HepG2 (cell line): ENCODE measurements around the gene PRPSAP1. TPM values are rescaled to one million over a fixed set of nuclear protein-coding genes. Genes with fewer than 3 reads are reported as not detected.

Source experiments
- FOXP1 ChIP-seq, 2 experiments: fragments of 450-650 bp in 1 of 2; IDR thresholded peaks; 2 replicates each; pipeline ENCODE4 v1.6.1; 2017 to 2018; ENCODE audit warnings: antibody characterized with exemption in 1 of 2
- HES4 ChIP-seq: sonication (generic); formaldehyde crosslinking; IDR thresholded peaks from 2 replicates; pipeline ENCODE4 v1.9.0; 2021; ENCODE audit warnings: mild to moderate bottlenecking, missing genetic modification reagents, borderline replicate concordance
- PHF20 ChIP-seq: sonication (generic); formaldehyde crosslinking; IDR thresholded peaks from 2 replicates; pipeline ENCODE4 v1.5.0; 2020; ENCODE audit warnings: mild to moderate bottlenecking, missing genetic modification reagents
- RFX5 ChIP-seq: IDR thresholded peaks from 2 replicates; pipeline ENCODE4 v1.6.1; 2011; ENCODE audit warnings: low read depth, low read length, improper control_type of control experiment
- SETDB1 ChIP-seq: sonication (generic); formaldehyde crosslinking; IDR thresholded peaks from 2 replicates; pipeline ENCODE4 v1.5.1; 2020; ENCODE audit warnings: missing genetic modification reagents, mild to moderate bottlenecking, borderline replicate concordance
- SP1 ChIP-seq, 2 experiments: fragments of 450-650 bp in 1 of 2; sonication (generic) in 1 of 2; formaldehyde crosslinking in 1 of 2; IDR thresholded peaks; 2 replicates each; pipeline versions ENCODE4 v1.4.0 to v1.6.1; 2016 to 2020; ENCODE audit warnings: missing genetic modification reagents in 1 of 2
- SP2 ChIP-seq: sonication (generic); formaldehyde crosslinking; IDR thresholded peaks from 2 replicates; pipeline ENCODE4 v1.5.1; 2020; ENCODE audit warnings: mild to moderate bottlenecking, missing genetic modification reagents
- TCF7 ChIP-seq: sonication (generic); IDR thresholded peaks from 2 replicates; pipeline ENCODE4 v1.6.1; 2016; ENCODE audit warnings: antibody characterized with exemption, low read depth
- XBP1 ChIP-seq: sonication (generic); formaldehyde crosslinking; IDR thresholded peaks from 2 replicates; pipeline ENCODE4 v1.5.0; 2020; ENCODE audit warnings: missing genetic modification reagents
- ZFAT ChIP-seq: sonication (generic); formaldehyde crosslinking; conservative IDR thresholded peaks from 2 replicates; pipeline ENCODE4 v1.8.1; 2023; ENCODE audit warnings: missing genetic modification reagents, inconsistent platforms
- ZNF20 ChIP-seq: sonication (generic); formaldehyde crosslinking; IDR thresholded peaks from 2 replicates; pipeline ENCODE4 v1.4.0; 2020; ENCODE audit warnings: mild to moderate bottlenecking, moderate library complexity, missing genetic modification reagents
- ZNF317 ChIP-seq: sonication (generic); formaldehyde crosslinking; IDR thresholded peaks from 2 replicates; pipeline ENCODE4 v1.5.0; 2020; ENCODE audit warnings: mild to moderate bottlenecking, missing genetic modification reagents
- ZNF431 ChIP-seq: sonication (generic); formaldehyde crosslinking; IDR thresholded peaks from 2 replicates; pipeline ENCODE4 v1.9.0; 2022; ENCODE audit warnings: missing genetic modification reagents, low read depth, mild to moderate bottlenecking, borderline replicate concordance
- ZNF543 ChIP-seq: sonication (generic); formaldehyde crosslinking; IDR thresholded peaks from 2 replicates; pipeline ENCODE4 v1.4.0; 2020; ENCODE audit warnings: mild to moderate bottlenecking, missing genetic modification reagents
- ZNF556 ChIP-seq: sonication (generic); formaldehyde crosslinking; IDR thresholded peaks from 2 replicates; pipeline ENCODE4 v1.4.0; 2020; ENCODE audit warnings: mild to moderate bottlenecking, missing genetic modification reagents, borderline replicate concordance
- ZNF614 ChIP-seq: IDR thresholded peaks from 2 replicates; pipeline ENCODE4 v1.6.1; 2018; ENCODE audit warnings: missing biosample characterization, missing genetic modification reagents, inconsistent platforms, borderline replicate concordance
- ZNF615 ChIP-seq: sonication (generic); formaldehyde crosslinking; IDR thresholded peaks from 2 replicates; pipeline ENCODE4 v1.5.0; 2020; ENCODE audit warnings: mild to moderate bottlenecking, missing genetic modification reagents, borderline replicate concordance
- ZSCAN21 ChIP-seq: sonication (generic); formaldehyde crosslinking; IDR thresholded peaks from 2 replicates; pipeline ENCODE4 v1.8.0; 2022; ENCODE audit warnings: mild to moderate bottlenecking, missing genetic modification reagents, moderate library complexity, borderline replicate concordance
- polyA plus RNA-seq, 8 experiments: library from polyadenylated mRNA; depleted of rRNA in 3 of 8; stranded (reverse) in 7 of 8; unstranded in 1 of 8; fragments of >200 nt; fragmentation: Illumina TruSeq in 4 of 8; extraction: Trizol in 4 of 8; gene quantifications; 2 replicates each; pipeline versions ENCODE4 v1.2.1 to v1.2.3, GENCODE V29; 2011 to 2016; ENCODE audit warnings: low read depth in 4 of 8, missing spikeins in 1 of 8, mixed read lengths in 1 of 8; ENCODE audit not compliant: insufficient read depth in 1 of 8
- total RNA-seq, 5 experiments: library from RNA; depleted of rRNA; stranded (reverse); fragments of >200 nt; fragmentation: Illumina TruSeq; extraction: Trizol; gene quantifications; 2 replicates each; pipeline ENCODE4 v1.2.3, GENCODE V29; 2016; ENCODE audit warnings: low read depth in 1 of 5
- TF ChIP-seq, protein P1 (sequence below): sonication (generic); formaldehyde crosslinking; IDR thresholded peaks from 2 replicates; pipeline ENCODE4 v1.4.0; 2020; ENCODE audit warnings: mild to moderate bottlenecking, missing genetic modification reagents
- TF ChIP-seq, protein P2 (sequence below): sonication (generic); formaldehyde crosslinking; IDR thresholded peaks from 2 replicates; pipeline ENCODE4 v1.8.0; 2022; ENCODE audit warnings: missing genetic modification reagents, mild to moderate bottlenecking, inconsistent platforms, borderline replicate concordance
- TF ChIP-seq, protein P3 (sequence below): sonication (generic); formaldehyde crosslinking; IDR thresholded peaks from 2 replicates; pipeline ENCODE4 v1.4.0; 2020; ENCODE audit warnings: missing genetic modification reagents
- TF ChIP-seq, protein P4 (sequence below): sonication (generic); formaldehyde crosslinking; IDR thresholded peaks from 2 replicates; pipeline ENCODE4 v1.4.0; 2020; ENCODE audit warnings: missing genetic modification reagents

Gene PRPSAP1
- total and polyA plus RNA-seq, 2 of the 13 experiments (the other 11 are each of a cell fraction or from before 2014, with no cell fraction given) = 91.1 to 314 TPM

DNA sequence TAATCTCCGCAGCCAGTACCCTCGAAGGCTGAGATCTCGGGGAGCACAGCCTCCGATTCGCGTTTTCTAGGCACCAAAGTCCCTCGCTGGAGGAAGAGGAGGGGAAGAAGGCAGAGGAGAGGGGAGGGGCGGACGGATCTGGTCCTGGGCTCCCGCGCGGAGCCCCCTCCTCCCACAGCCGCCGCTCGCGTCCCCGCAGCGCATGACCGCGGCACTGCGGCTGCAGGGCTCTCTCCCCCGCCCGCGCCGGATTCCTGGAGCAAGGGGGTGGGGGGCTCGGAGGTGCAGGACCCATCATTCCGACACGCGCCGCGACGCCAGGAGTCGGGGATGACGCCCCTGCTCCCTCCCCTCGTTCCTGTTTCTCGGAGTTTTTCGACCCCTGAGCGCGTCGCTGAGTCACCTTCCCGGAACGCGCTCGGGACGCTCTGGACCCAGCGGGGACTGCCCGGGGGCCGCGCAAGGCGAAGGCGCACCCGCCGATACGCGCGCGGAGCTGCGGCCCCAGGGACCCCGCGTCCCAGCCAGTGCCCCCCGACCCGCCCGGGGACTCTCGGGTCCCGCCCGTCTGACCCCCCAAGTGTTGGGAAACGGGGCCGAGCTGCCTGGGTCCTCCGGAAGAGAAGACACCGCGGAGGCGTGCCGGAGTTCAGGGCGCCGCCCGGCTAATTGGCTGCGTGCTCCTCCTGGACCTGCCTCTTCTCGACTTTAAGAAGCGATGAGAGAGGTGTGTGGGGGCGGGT, 29.3 kb upstream of the PRPSAP1 start (continued):
- TF ChIP-seq, protein P1, sequence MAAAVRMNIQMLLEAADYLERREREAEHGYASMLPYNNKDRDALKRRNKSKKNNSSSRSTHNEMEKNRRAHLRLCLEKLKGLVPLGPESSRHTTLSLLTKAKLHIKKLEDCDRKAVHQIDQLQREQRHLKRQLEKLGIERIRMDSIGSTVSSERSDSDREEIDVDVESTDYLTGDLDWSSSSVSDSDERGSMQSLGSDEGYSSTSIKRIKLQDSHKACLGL (CRISPR knock-in tag) = no peak; the same call in 1 of the 2 replicates
- peak; percentile 60; the same call in 1 of the 2 replicates for TF ChIP-seq ZNF431 (CRISPR knock-in tag)
- TF ChIP-seq ZSCAN21 (CRISPR knock-in tag) = no peak; the same call in 1 of the 2 replicates
- no peak for TF ChIP-seq FOXP1 (IDR thresholded peaks at IDR 0.05)
- TF ChIP-seq FOXP1 (CRISPR knock-in tag; IDR thresholded peaks at IDR 0.05) = no peak
- no peak for TF ChIP-seq TCF7
- peak; percentile 56; the same call in 1 of the 2 replicates for TF ChIP-seq ZNF20
- TF ChIP-seq XBP1 (CRISPR knock-in tag) = no peak
- TF ChIP-seq HES4 = no peak
- TF ChIP-seq, protein P2, sequence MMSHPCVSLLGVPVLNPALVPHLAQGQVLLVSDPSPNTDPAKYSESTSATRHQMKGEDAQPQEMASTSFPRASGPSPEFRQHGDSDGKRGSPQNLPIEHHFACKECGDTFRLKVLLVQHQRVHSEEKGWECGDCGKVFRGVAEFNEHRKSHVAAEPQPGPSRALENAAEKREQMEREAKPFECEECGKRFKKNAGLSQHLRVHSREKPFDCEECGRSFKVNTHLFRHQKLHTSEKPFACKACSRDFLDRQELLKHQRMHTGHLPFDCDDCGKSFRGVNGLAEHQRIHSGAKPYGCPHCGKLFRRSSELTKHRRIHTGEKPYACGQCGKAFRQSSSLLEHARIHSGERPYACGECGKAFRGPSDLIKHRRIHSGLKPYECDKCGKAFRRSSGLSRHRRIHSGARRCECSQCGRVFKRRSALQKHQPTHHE (CRISPR knock-in tag) = peak; percentile 86; the same call in 1 of the 2 replicates
- no peak for TF ChIP-seq ZNF614 (CRISPR knock-in tag)
- TF ChIP-seq, protein P3, sequence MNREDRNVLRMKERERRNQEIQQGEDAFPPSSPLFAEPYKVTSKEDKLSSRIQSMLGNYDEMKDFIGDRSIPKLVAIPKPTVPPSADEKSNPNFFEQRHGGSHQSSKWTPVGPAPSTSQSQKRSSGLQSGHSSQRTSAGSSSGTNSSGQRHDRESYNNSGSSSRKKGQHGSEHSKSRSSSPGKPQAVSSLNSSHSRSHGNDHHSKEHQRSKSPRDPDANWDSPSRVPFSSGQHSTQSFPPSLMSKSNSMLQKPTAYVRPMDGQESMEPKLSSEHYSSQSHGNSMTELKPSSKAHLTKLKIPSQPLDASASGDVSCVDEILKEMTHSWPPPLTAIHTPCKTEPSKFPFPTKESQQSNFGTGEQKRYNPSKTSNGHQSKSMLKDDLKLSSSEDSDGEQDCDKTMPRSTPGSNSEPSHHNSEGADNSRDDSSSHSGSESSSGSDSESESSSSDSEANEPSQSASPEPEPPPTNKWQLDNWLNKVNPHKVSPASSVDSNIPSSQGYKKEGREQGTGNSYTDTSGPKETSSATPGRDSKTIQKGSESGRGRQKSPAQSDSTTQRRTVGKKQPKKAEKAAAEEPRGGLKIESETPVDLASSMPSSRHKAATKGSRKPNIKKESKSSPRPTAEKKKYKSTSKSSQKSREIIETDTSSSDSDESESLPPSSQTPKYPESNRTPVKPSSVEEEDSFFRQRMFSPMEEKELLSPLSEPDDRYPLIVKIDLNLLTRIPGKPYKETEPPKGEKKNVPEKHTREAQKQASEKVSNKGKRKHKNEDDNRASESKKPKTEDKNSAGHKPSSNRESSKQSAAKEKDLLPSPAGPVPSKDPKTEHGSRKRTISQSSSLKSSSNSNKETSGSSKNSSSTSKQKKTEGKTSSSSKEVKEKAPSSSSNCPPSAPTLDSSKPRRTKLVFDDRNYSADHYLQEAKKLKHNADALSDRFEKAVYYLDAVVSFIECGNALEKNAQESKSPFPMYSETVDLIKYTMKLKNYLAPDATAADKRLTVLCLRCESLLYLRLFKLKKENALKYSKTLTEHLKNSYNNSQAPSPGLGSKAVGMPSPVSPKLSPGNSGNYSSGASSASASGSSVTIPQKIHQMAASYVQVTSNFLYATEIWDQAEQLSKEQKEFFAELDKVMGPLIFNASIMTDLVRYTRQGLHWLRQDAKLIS = no peak; the same call in 1 of the 2 replicates
- TF ChIP-seq ZNF543 (CRISPR knock-in tag) = no peak
- no peak for TF ChIP-seq ZNF615 (CRISPR knock-in tag)
- no peak for TF ChIP-seq RFX5
- TF ChIP-seq SP1 (IDR thresholded peaks at IDR 0.05) = no peak
- TF ChIP-seq SP1 (CRISPR knock-in tag; IDR thresholded peaks at IDR 0.05) = peak; percentile 57
- no peak; the same call in 1 of the 2 replicates for TF ChIP-seq ZNF556 (CRISPR knock-in tag)
- TF ChIP-seq ZNF317 (CRISPR knock-in tag) = no peak
- peak; percentile 67; the same call in 1 of the 2 replicates for TF ChIP-seq ZFAT (CRISPR knock-in tag)
- TF ChIP-seq SP2 (CRISPR knock-in tag) = no peak
- TF ChIP-seq, protein P4, sequence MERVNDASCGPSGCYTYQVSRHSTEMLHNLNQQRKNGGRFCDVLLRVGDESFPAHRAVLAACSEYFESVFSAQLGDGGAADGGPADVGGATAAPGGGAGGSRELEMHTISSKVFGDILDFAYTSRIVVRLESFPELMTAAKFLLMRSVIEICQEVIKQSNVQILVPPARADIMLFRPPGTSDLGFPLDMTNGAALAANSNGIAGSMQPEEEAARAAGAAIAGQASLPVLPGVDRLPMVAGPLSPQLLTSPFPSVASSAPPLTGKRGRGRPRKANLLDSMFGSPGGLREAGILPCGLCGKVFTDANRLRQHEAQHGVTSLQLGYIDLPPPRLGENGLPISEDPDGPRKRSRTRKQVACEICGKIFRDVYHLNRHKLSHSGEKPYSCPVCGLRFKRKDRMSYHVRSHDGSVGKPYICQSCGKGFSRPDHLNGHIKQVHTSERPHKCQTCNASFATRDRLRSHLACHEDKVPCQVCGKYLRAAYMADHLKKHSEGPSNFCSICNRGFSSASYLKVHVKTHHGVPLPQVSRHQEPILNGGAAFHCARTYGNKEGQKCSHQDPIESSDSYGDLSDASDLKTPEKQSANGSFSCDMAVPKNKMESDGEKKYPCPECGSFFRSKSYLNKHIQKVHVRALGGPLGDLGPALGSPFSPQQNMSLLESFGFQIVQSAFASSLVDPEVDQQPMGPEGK = peak; percentile 96
- TF ChIP-seq PHF20 = 0 out of 2 replicates have a peak, but pooled peaks have one; percentile 15
- TF ChIP-seq SETDB1 (CRISPR knock-in tag) = no peak
